Measurements from ENCODE around the gene GABARAPL2.
"Not testable (repeated sequence)": the region's sequence is repeated elsewhere in the genome, so short reads cannot be mapped to it uniquely, and the experiment has no call there.

GABARAPL2 gene

DNA sequence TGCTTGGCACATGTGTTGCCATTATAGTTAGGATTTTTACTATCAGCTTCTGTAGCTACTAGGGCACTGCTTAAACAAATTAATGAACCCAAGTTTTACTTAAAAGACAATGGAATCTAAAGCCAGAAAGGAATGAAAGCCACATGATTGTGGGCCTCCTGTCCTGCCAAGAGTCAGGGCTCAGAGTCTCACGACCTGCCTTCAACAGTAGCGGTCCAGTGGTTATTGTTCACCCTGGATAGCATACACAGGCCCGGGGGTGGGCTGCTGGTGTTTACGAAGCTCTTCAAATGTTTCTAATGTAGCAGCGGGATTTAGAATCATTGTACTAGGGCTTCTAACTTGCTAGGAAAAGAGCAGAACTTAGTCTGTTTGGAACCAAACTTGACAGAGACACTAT, 7.8 kb downstream of the GABARAPL2 start:
- Histone ChIP-seq H3K27me3 (ENCODE audit: control insufficient read depth, insufficient read depth, low read length) (no peaks in the 10 kb centered on the region), H3K4me1 (ENCODE audit: control insufficient read depth, insufficient read depth, low read length) (peaks cover 13% of the 10 kb centered on the region), H3K4me3 (ENCODE audit: low read depth, low read length) (no peak overlapping the region), H3K9me3 (ENCODE audit: control insufficient read depth, insufficient read depth, low read depth, low read length) (no peaks in the 10 kb centered on the region), H3K27ac (ENCODE audit: low read depth, low read length) (no peak overlapping the region), H3K9ac (ENCODE audit: low read length) (no peak overlapping the region), H3K36me3 (ENCODE audit: control insufficient read depth, insufficient read depth, low read length) (peaks cover 89% of the 10 kb centered on the region)

DNA sequence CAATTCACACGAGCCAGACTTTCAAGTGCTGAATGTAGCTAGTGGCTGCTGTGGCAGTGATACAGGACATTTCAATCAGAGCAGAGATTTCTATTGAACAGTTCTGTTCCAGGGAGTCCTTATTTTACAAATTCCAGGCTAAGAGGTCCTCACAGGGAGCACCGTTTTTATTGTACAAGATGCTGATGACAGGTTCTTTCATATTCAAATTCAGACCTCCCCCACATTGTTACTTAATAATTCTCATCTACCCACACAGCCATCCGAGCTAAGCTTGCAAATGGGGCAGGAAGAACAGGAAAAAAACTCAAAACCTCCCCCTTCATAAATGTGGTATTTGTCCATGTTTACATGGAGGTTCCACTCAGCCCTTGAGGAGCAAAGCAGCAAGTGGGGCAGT, 9.8 kb downstream of the GABARAPL2 start:
- Histone ChIP-seq H3K9me3 (ENCODE audit: control insufficient read depth, insufficient read depth, low read depth, low read length) (no peaks in the 10 kb centered on the region), H3K4me3 (ENCODE audit: low read depth, low read length) (no peak overlapping the region), H3K27ac (ENCODE audit: low read depth, low read length) (no peak overlapping the region), H3K36me3 (ENCODE audit: control insufficient read depth, insufficient read depth, low read length) (peaks cover 76% of the 10 kb centered on the region), H3K9ac (ENCODE audit: low read length) (no peak overlapping the region), H3K27me3 (ENCODE audit: control insufficient read depth, insufficient read depth, low read length) (no peaks in the 10 kb centered on the region), H3K4me1 (ENCODE audit: control insufficient read depth, insufficient read depth, low read length) (peaks cover 13% of the 10 kb centered on the region)

DNA sequence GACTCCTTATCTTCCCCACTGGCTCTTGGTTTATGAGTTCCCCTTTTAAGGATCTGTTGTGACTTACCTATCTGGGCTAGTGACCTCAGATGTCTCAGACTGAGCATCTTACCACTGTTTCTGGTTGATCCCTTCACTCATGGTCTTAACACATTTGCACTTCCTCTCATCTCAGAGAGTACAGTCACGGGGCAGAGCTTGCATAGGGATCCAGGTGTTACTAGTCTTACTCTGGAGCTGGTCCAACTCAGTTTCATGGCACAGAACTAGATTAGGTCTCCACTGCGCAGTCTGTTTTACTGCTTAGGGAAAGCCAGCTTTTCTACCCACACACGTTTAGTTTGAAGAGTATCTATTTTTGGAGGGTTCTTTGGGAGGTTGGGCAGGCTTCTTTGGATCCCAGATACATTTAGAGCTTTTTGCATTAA, 10.2 kb downstream of the GABARAPL2 start:
- no peak overlapping the region for H3K9ac ChIP-seq (ENCODE audit: low read length)
- peaks cover 13% of the 10 kb centered on the region for H3K4me1 ChIP-seq (ENCODE audit: control insufficient read depth, insufficient read depth, low read length)
- peaks cover 72% of the 10 kb centered on the region for H3K36me3 ChIP-seq (ENCODE audit: control insufficient read depth, insufficient read depth, low read length)
- no peaks in the 10 kb centered on the region for H3K27me3 ChIP-seq (ENCODE audit: control insufficient read depth, insufficient read depth, low read length)
- no peaks in the 10 kb centered on the region for H3K9me3 ChIP-seq (ENCODE audit: control insufficient read depth, insufficient read depth, low read depth, low read length)
- no peak overlapping the region for H3K4me3 ChIP-seq (ENCODE audit: low read depth, low read length)
- H3K27ac ChIP-seq (ENCODE audit: low read depth, low read length) = no peak overlapping the region

DNA sequence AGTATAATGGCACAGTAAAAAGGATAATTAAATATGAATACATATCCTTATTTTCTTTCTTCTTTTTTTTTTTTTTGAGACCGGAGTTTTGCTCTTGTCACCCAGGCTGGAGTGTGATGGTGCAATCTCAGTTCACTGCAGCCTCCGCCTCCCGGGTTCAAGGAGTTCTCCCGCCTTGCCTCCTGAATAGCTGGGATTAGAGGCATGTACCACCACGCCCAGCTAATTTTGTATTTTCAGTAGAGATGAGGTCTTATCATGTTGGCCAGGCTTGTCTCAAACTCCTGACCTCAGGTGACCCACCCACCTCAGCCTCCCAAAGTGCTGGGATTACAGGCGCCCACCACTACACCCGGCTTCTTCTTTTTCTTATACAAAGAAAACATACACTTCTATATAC, 12.0 kb downstream of the GABARAPL2 start:
- Histone ChIP-seq H3K27ac (ENCODE audit: low read depth, low read length) (no peak overlapping the region), H3K9ac (ENCODE audit: low read length) (no peak overlapping the region), H3K4me1 (ENCODE audit: control insufficient read depth, insufficient read depth, low read length) (peaks cover 13% of the 10 kb centered on the region), H3K36me3 (ENCODE audit: control insufficient read depth, insufficient read depth, low read length) (peaks cover 58% of the 10 kb centered on the region), H3K4me3 (ENCODE audit: low read depth, low read length) (no peak overlapping the region), H3K27me3 (ENCODE audit: control insufficient read depth, insufficient read depth, low read length) (no peaks in the 10 kb centered on the region), H3K9me3 (ENCODE audit: control insufficient read depth, insufficient read depth, low read depth, low read length) (no peaks in the 10 kb centered on the region)

DNA sequence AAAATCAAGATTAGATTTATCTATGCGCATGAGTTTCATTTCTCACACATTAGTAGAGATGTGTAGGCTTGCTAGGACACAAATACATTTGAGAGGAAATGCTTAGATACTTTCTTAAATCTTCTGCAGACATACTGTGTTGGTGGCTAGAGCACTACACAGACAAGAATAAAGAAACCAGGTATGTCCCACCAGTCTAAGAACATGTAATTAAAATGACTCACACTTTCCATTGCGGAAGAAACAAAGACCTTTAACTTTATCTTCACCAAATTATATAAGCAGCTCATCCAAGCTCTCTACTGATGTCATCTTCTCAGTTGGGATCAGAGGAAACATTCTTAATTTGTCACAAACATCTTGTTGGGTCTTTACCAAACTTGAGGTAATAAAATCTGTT, 12.5 kb downstream of the GABARAPL2 start:
- Histone ChIP-seq H3K9ac (ENCODE audit: low read length) (no peak overlapping the region), H3K36me3 (ENCODE audit: control insufficient read depth, insufficient read depth, low read length) (peaks cover 52% of the 10 kb centered on the region), H3K27me3 (ENCODE audit: control insufficient read depth, insufficient read depth, low read length) (no peaks in the 10 kb centered on the region), H3K27ac (ENCODE audit: low read depth, low read length) (no peak overlapping the region; the same call in 1 of the 2 replicates), H3K9me3 (ENCODE audit: control insufficient read depth, insufficient read depth, low read depth, low read length) (no peaks in the 10 kb centered on the region), H3K4me1 (ENCODE audit: control insufficient read depth, insufficient read depth, low read length) (peaks cover 13% of the 10 kb centered on the region), H3K4me3 (ENCODE audit: low read depth, low read length) (no peak overlapping the region)

DNA sequence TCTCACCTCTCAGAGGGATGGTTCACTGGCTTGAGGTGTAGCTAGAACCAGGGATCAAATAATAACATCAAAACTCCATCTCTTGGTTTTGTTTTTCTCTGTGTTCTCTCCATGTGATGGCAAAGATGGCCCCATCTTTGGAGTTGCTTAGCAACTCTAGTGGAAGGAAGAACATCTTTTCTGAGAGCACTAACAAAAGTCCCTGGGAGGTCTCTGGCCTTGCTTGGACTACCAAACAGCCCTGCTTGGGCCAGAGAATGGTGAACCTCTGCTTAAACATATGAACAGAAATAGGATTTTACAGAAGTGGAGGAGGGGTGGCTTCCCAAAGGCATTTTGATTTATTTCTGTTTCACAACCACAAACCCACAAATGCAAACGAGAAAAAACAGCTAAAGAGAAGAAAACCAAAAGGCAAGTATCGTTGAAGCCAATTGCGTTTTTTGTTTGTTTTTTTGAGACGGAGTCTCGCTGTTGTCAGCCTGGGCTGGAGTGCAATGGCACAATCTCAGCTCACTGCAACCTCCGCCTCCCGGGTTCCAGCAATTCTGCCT, 13.2 kb downstream of the GABARAPL2 start:
- H3K9ac ChIP-seq (ENCODE audit: low read length) = no peak overlapping the region
- no peaks in the 10 kb centered on the region for H3K9me3 ChIP-seq (ENCODE audit: control insufficient read depth, insufficient read depth, low read depth, low read length)
- peaks cover 46% of the 10 kb centered on the region for H3K36me3 ChIP-seq (ENCODE audit: control insufficient read depth, insufficient read depth, low read length)
- no peaks in the 10 kb centered on the region for H3K27me3 ChIP-seq (ENCODE audit: control insufficient read depth, insufficient read depth, low read length)
- no peak overlapping the region for H3K27ac ChIP-seq (ENCODE audit: low read depth, low read length)
- no peak overlapping the region for H3K4me3 ChIP-seq (ENCODE audit: low read depth, low read length)
- peaks cover 13% of the 10 kb centered on the region for H3K4me1 ChIP-seq (ENCODE audit: control insufficient read depth, insufficient read depth, low read length)

DNA sequence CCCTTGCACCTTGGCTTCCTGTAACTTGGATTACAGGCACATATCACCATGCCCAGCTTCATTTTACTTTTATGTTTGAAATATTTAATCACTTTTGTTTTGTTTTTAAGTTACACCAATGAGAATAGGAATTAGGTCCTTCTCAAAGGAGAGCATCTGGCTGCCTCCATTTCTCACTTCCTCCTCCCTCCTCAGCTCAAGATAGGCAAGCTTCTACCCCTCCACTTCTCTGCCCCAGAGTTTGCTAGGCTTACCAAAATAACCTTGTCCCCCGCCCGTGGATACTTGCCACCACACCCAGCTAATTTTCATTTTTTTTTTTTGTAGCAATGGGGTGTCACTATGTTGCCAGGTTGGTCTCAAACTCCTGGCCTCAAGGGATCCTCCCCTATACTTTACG, 17.9 kb downstream of the GABARAPL2 start:
- Histone ChIP-seq H3K27me3 (ENCODE audit: control insufficient read depth, insufficient read depth, low read length) (no peaks in the 10 kb centered on the region), H3K4me1 (ENCODE audit: control insufficient read depth, insufficient read depth, low read length) (no peaks in the 10 kb centered on the region), H3K9me3 (ENCODE audit: control insufficient read depth, insufficient read depth, low read depth, low read length) (no peaks in the 10 kb centered on the region), H3K36me3 (ENCODE audit: control insufficient read depth, insufficient read depth, low read length) (peaks cover 5% of the 10 kb centered on the region), H3K27ac (ENCODE audit: low read depth, low read length) (no peak overlapping the region), H3K9ac (ENCODE audit: low read length) (no peak overlapping the region), H3K4me3 (ENCODE audit: low read depth, low read length) (no peak overlapping the region)

DNA sequence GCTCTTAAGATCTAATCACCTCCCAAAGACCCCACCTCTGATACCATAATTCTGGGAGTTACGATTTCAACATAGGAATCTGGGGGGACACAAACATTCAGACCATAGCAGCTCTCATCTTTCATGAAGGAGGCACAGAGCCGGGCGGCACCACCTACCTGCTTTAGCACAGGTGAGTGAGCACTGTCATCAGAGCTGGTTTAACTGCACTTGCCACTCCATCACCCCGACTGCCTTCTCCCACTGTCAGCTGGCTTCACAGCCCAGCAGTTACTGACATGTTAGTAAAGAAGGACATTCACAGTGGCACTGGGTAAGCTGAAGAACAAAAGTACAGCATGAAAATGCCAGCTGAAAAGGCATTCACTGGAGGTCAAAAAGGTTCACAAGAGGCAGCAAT, 22.5 kb downstream of the GABARAPL2 start:
- Histone ChIP-seq H3K9ac (ENCODE audit: low read length) (no peak overlapping the region), H3K27me3 (ENCODE audit: control insufficient read depth, insufficient read depth, low read length) (no peaks in the 10 kb centered on the region), H3K36me3 (ENCODE audit: control insufficient read depth, insufficient read depth, low read length) (no peaks in the 10 kb centered on the region), H3K27ac (ENCODE audit: low read depth, low read length) (no peak overlapping the region), H3K4me3 (ENCODE audit: low read depth, low read length) (no peak overlapping the region), H3K4me1 (ENCODE audit: control insufficient read depth, insufficient read depth, low read length) (peaks cover 19% of the 10 kb centered on the region), H3K9me3 (ENCODE audit: control insufficient read depth, insufficient read depth, low read depth, low read length) (no peaks in the 10 kb centered on the region)

DNA sequence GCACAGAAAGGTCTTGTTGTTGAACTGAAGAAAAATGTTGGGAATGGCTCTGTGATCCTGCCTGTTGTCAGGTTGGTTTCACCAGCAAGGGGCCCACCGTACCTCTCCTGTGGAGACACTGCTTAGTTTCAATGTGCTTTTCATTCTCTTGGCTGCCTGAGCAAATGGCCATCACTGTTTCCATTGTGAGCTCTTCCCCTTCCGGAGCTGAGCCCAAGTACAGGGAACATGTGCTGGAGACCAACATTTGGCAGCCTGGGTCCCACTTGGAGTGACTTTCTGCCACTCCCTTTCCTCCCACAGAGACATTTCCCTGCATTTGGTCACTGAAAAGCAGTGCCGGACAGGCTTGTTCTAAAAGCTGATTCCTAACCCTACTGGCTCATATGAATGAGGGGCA, 23.1 kb downstream of the GABARAPL2 start:
- H3K9me3 ChIP-seq (ENCODE audit: control insufficient read depth, insufficient read depth, low read depth, low read length) = no peaks in the 10 kb centered on the region
- no peak overlapping the region for H3K27ac ChIP-seq (ENCODE audit: low read depth, low read length)
- no peaks in the 10 kb centered on the region for H3K36me3 ChIP-seq (ENCODE audit: control insufficient read depth, insufficient read depth, low read length)
- no peak overlapping the region for H3K9ac ChIP-seq (ENCODE audit: low read length)
- H3K27me3 ChIP-seq (ENCODE audit: control insufficient read depth, insufficient read depth, low read length) = no peaks in the 10 kb centered on the region
- H3K4me3 ChIP-seq (ENCODE audit: low read depth, low read length) = no peak overlapping the region
- H3K4me1 ChIP-seq (ENCODE audit: control insufficient read depth, insufficient read depth, low read length) = peaks cover 25% of the 10 kb centered on the region

DNA sequence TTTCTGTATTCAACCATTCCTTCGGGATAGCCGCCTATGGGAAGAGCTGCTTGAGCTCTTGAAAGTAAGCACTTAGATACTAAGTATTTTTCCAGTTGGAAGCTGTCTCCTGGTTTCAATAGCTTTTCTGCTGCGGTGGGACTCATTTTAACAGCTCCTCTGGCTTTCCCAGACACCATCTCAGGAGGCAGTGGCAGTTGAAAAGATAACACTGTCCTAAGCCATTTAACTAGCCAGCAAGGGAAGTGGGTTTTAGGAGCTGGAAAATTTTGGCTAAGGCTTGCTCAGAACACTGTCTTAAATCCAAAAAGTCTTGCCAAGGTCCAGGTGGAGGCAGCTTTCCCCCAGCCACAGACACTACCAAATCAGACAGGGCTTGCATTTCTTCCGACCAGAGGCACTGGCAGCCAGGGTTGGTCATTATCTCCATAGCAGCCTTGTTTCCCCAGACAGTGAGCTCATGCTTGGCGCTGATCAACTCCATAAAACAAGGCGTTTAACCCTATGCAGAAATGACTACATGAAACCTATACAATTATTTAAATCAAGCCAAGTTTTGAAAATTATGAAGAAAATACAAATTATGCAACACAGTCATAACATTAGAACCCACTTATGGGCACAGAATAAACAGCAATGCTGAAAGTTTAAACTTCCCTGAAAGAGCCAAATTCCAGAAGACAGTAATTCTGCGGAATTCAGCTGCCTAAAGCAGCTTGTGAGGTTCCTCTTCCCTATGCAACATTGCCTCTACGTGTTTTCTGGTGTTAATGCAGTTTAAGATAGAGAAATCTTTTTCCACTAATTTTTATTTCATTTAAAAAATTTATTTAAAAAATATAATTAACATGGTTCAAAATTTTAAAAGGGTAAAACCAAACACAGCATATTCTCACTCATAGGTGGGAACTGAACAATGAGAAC, 25.0 kb downstream of the GABARAPL2 start:
- Histone ChIP-seq H3K4me1 (ENCODE audit: control insufficient read depth, insufficient read depth, low read length) (peaks cover 34% of the 10 kb centered on the region), H3K27me3 (ENCODE audit: control insufficient read depth, insufficient read depth, low read length) (no peaks in the 10 kb centered on the region), H3K4me3 (ENCODE audit: low read depth, low read length) (no peak overlapping the region), H3K36me3 (ENCODE audit: control insufficient read depth, insufficient read depth, low read length) (no peaks in the 10 kb centered on the region), H3K9me3 (ENCODE audit: control insufficient read depth, insufficient read depth, low read depth, low read length) (no peaks in the 10 kb centered on the region), H3K27ac (ENCODE audit: low read depth, low read length) (no peak overlapping the region; the same call in 1 of the 2 replicates), H3K9ac (ENCODE audit: low read length) (no peak overlapping the region)

DNA sequence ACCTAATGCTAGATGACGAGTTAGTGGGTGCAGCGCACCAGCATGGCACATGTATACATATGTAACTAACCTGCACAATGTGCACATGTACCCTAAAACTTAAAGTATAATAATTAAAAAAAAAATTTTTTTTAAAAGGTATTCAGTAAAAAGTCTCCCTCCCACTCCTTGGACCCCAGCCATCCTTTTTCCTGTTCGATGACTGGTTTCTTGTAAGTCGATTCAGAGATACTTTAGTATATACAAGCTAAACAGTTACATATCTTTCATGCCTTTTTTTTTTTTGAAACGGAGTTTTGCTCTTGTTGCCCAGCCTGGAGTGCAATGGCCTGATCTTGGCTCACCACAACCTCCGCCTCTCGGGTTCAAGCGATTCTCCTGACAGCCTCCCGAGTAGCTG, 25.7 kb downstream of the GABARAPL2 start:
- not testable (repeated sequence) for H3K27me3 ChIP-seq (ENCODE audit: control insufficient read depth, insufficient read depth, low read length); H3K4me3 ChIP-seq (ENCODE audit: low read depth, low read length); H3K36me3 ChIP-seq (ENCODE audit: control insufficient read depth, insufficient read depth, low read length); H3K9me3 ChIP-seq (ENCODE audit: control insufficient read depth, insufficient read depth, low read depth, low read length); H3K27ac ChIP-seq (ENCODE audit: low read depth, low read length); H3K9ac ChIP-seq (ENCODE audit: low read length)
- H3K4me1 ChIP-seq (ENCODE audit: control insufficient read depth, insufficient read depth, low read length) = peaks cover 34% of the 10 kb centered on the region
